Fibroblast of pulmonary artery (primary cell): ENCODE results near the gene NR1D2.

Experiments
- DNase-seq: peaks from one replicate; pipeline ENCODE4 v3.0.0-alpha.2; 2010; ENCODE audit warnings: low read depth
- H3K4me3 ChIP-seq: replicated peaks from 2 replicates; pipeline ENCODE4 v1.5.1; 2011; ENCODE audit warnings: low read depth, mild to moderate bottlenecking, control low read depth, low read length, moderate library complexity
- CTCF ChIP-seq: IDR thresholded peaks from 2 replicates; pipeline ENCODE4 v1.5.1; 2011; ENCODE audit warnings: mild to moderate bottlenecking, control low read depth, low read length, inconsistent platforms; ENCODE audit errors: missing control alignments

The NR1D2 gene

DNA sequence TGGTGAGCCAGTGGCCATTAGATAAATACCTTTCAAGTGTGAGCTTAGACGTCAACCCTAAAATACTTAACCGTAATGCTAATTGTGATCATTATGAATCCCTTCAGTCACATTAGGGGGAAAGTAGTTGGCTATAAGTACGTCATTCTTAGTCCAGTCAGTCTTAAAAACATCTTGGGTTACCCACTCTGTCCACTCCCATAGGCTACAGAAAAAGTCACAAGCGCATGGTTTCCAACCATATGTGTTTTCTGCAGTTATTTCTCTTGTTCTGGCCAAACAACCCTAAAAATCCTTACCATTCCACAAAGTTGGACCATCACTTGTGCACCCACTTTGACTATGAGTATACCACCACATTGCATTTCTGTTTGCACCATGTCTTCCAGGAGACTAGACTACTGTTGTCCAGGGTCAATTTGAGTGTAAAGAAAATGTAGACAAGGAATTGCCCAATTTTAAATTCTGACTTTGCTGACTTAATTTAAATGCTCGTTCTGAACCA lies 24.9 kb upstream of the NR1D2 start:
- no peak overlapping the region for H3K4me3 ChIP-seq
- no peak for TF ChIP-seq CTCF

GRCh38 chr3:23921052-23921511 lies 24.0 kb upstream of the NR1D2 start:
- TF ChIP-seq CTCF, result no peak
- no peak overlapping the region for H3K4me3 ChIP-seq
- no peak for DNase-seq

More for the DNA sequence above, 24.9 kb upstream of the NR1D2 start:
- DNase-seq, result no peak

DNA sequence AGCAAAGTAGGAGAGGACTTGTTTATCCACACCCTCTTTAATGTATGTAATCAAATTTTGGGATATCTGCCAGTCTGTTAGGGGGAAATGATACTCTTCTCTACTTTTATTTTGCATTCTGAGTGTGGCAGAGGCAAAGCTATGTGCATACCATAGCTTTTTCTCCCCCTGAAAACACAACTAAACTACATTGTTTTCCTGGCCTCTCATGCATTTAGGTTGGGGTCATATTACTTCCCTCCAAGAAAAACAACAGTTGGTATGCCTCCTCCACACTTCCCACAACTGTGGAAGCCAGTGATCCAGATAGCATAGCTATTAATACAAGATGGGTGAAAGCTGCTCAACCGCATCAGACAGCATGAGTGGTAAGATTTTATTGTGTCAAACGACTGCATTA lies 21.3 kb upstream of the NR1D2 start:
- no peak overlapping the region for H3K4me3 ChIP-seq
- TF ChIP-seq CTCF, result no peak
- DNase-seq, result peak; percentile 86

DNA sequence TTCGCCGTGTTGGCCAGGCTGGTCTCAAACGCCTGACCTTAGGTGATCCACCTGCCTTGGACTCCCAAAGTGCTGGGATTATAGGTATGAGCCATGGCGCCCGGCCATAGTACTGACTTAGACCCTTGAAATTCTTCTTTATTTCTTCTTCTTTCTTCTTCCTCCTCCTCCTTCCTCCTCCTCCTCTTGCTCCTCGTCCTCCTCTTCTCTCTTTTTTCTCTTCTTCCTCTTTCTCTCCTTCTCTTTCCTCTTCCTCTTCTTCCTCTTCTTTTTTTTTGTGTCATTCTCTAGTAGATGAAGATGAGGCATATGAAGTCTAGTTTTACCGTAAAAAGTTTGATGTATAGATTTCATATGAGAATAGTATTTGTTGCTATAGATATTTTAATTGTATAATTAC lies 18.8 kb upstream of the NR1D2 start:
- no peak for DNase-seq
- no peak overlapping the region for H3K4me3 ChIP-seq
- TF ChIP-seq CTCF, result no peak

DNA sequence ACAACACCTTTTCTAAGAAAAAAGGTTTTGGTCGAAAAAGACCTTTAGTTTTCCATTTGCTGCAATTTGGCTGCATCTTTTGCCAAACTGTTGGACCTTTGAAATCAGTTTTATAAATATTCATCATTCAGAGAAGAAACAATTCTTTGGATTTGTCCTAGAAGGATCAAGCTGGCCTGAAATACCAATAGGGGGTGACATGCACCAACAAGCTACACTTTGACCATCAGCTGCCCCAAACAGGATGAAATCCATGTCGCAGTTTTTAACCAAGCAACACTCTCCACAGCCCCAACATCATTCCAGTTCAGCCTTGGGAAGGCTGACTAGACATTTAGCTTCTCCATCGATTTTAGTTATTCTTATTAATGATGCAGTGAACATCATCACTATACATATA lies 18.4 kb upstream of the NR1D2 start:
- H3K4me3 ChIP-seq, result no peak overlapping the region
- TF ChIP-seq CTCF, result peak; percentile 5
- no peak for DNase-seq

- no peak overlapping the region for H3K4me3 ChIP-seq
- DNase-seq, result no peak
- TF ChIP-seq CTCF, result no peak
Observed at GRCh38 chr3:23928524-23928923, 16.6 kb upstream of the NR1D2 start.

GRCh38 chr3:23931597-23931996 lies 13.5 kb upstream of the NR1D2 start:
- H3K4me3 ChIP-seq, result no peak overlapping the region
- no peak for DNase-seq
- TF ChIP-seq CTCF, result no peak
